Right hindlimb (tissue), 1 donor: ENCODE data around the gene ZNF24.

Experiments used
- DNase-seq: peaks from one replicate; pipeline ENCODE4 v3.0.0-alpha.2; 2018

ZNF24 gene

DNA sequence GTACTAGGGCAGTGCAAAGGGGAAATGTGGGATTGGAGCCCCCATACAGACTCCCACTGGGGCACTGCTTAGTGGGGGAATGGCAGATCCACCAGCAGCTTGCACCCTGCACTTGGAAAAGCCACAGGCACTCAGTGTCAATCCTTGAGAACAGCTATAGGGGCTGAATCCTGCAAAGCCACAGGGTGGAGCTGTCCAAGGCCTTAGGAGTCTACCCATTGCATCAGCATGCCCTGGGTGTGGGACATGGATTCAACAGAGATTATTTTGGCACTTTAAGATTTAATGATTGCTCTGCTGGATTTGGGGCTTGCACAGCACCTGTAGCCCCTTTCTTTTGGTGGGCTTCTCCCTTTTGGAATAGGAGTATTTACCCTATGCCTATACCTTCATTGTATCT, 8.6 kb upstream of the ZNF24 start:
- no peak for DNase-seq

DNA sequence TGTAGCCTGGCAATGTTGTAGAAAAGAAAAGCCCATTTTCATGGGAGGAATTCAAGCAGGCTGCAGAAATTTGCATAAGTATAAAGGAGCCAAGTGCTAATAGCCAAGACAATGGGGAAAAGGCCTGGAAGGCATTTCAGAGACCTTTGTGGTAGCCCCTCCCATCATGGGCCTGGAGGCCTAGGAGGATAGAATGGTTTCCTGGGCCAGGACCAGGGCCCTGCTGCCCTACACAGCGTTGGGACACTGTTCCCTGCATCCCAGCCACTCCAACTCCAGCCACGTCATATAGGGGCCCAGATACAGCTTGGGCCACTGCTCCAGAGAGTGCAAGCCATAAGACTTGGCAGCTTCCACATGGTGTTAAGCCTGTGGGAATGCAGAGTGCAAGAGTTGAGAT, 8.1 kb upstream of the ZNF24 start:
- DNase-seq, result no peak

DNA sequence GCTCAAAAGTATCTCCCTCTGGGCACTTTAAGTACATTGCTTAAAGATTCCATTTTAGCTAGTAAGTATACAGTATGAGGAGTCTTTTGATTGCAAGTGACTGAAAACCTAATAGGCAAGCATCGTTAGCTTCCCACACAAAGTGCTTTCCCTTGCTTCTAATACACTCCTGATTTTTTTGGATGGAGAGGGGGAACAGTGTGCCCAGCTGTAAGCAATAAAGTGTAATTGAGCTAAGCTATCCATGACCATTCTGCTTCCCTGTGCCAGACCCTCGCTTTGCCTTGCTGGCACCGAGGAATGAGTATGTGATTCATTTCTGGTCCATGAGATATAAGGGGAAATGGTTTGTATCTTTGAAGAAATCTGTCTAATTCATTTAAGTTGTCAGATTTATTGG, 3.8 kb upstream of the ZNF24 start:
- DNase-seq, result no peak

DNA sequence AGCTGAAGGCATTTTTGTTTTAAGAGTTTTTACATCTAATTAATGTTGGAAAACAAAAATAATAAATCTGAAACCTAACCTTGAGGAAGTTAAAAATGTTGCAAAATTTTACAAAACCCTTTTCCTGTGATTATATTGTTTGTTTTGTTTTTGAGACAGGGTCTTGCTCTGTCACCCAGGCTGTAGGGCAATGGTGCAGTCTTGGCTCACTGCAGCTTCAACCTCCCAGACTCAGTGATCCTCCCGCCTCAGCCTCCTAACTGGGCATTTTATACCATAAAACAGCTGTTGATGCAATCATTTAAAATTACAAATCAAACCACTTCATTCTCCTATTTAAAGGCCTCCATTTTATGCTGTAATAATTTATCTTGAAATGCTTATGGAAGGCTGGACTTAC, 1.7 kb upstream of the ZNF24 start:
- no peak for DNase-seq

DNA sequence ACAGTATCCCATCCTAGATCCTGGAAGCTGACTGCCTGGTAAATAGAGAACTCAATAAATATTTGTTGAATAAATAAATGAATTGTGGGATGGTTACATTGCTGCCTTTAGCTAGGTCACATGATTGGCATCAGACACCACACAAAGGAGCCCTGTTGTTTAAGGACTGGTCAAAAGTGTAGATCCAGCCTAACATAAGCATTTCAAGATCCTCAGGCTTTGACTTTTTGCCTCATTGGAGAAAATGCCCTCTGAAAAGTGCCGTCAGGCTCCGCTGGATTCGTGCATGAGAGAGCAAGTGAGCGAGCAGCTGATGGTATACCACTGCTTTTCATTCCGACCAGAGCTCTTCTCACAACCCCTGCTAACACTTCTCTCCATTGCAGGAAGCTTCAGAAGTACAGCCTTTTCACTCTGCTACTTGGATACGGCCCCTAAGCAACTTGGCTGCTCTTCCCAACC, 1.3 kb upstream of the ZNF24 start:
- peak; percentile 32 for DNase-seq

DNA sequence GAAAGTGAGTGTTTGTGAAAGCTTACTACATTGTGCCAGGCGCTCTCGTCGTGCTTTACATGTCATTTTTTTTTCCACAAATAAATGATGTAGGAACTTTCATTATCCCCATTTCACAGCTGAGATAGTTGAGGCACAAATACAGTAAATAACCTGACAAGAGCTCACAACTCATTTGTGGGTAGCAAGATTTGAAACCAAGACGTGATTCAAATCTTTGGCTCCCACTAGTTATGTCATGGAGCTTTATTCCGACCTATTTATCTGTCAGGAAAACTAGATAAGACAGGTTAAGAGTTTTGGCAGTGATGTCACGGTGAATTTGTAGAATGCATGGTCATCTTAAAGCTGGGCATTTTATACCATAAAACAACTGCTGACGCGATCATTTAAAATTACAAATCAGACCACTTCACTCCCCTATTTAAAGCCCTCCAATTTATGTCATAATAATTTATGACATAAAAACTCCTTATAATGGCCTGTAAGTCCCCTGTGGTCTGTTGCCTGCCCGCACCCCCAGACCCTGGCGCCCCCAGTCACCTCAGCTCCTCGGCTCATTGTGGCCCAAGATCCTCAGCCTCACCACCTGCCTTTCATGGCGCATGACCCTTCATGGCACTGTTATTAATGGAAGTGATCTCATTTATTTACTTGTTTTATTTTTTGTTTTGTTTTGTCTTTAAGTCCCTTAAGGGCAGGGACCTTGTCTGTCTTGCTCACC, 678 bp upstream of the ZNF24 start:
- DNase-seq, result no peak

DNA sequence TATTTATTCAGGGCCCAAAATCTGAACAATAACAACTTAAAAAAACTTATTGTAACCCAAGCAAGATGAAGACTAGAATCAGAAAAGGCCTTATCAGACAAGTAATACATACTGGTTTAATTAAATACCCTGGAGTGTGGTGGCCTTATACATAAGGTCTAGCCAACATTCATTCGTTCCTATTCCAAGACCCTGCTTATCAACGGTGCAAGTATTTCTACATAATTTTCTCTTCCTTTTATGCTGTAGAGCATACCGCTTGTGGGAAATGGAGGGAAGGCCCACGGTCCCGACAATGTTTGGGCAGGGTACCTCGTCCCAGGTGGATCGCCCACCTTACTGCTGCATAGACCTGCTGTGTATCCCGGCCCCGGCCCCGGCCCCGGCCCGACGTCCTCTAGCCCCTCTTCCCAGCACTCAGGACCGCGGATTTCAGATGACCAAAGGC, 708 bp downstream of the ZNF24 start:
- no peak for DNase-seq

DNA sequence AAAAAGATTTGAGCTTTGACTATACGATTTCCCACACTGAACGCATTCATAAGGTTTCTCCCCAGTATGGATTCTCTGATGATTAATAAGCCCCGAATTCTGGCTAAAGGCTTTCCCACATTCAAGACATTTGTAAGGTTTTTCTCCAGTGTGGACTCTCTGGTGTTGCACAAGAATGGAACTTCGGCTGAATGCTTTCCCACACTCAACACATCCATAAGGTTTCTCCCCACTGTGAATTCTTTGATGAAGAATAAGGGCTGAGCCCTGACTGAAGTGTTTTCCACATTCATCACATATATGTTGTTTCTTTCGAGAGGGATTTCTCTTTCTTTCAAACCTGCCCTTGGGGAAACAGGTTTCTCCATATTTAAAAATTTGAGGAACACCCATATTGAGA, 6.9 kb downstream of the ZNF24 start:
- DNase-seq, result no peak

DNA sequence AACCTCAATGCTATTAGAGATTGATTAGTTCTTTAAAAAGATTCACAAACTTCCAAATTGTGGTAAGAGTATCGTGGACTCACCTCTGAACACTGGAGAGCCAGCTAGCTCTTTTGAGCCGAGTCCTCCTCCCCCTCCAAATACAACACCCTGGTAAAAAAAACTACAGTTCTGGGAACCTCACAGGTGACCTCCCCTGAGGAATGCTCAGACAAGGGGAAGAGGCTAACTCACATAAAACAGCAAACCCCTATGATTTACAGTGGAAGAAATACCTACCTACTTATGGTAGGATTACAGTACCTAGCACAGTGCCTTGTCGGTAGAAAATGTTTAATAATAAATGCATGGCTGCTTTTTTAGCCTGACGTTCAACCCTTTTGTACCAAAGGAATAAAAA, 8.4 kb downstream of the ZNF24 start:
- no peak for DNase-seq

DNA sequence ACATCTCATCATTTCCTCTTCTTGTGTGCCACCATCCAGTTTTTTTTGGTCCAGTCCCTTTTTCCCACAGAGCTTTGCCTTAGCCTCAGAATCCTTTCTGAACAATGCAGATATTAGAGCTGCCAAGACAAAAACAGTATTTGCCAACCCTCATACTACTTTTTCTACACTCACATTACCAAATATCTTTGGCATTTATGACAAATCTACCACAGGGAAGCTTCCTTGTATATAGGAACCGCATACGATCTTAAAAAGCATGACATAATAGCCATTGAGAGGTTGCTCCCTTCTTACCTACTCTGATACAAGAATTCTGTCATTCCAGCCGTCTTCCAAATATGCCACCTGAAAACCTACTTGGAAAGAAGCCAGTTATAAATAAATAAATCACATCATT, 9.4 kb downstream of the ZNF24 start:
- no peak for DNase-seq

DNA sequence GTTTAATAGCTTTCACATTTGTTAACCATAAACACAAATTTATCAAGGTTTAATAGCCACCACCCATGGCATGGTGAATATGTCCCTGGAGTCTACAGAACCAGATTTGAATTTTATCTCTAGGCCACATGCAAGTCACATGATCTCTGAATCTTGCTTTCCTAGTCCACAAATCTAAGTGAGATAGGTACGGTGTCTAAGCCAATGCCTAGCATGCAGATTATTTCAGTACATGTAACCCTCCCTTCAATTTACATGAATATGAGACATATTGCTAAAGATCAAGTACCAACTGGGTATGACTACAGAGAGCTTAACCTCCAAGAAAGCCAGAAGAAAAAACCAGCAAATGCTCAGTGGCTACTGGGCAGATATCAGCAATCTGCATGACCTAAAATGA, 10.0 kb downstream of the ZNF24 start:
- DNase-seq, result no peak

DNA sequence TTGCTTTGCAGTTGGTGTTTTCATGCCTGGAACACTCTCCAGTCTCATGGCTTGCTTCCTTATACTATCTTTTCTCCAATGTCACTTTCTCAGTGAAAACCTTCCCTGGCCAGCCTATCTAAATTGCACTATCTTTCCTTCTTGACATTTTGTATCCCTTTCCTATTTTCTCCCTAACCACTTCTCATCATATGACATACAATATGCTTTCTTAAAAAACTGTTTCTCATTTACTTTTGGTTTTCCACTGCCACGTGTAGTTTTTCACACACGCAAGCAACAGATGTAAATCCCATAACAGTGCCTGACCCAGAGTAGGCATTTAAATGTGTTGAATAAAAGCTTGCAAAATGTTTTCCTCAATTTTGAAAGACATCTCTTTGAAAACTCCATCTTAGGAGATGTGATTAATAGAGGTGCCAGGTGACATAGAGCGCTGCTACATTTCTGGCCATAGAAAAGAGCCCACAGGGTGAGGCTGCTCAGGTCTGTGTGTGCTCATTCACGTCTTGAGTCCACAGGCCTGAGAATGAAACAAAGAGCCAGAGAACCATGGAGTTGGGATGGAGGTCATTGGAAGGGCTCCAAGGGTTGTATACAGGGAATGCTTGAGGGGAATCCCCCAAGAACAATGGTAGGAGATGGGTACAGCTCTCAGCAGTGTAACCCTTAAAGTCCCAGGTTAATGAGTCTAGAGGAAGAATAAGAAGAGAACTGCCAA, 12.7 kb downstream of the ZNF24 start:
- no peak for DNase-seq

DNA sequence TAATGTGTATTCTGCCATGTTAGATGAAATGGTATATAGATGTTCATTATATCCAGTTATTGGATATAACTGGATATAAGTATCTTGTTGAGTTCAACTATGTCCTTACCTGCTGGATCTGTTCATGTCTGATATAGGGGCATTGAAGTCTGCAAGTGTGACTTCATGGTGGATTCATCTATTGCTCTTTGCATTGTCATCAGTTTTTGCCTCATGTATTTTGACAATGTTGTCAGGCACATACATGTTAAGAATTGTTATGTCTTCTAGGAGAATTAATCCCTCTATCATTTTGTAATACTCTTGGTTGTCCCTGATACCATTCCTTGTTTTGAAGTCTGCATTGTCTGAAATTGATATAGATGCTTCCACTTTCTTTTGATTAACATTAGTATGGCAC, 15.4 kb downstream of the ZNF24 start:
- DNase-seq, result no peak

DNA sequence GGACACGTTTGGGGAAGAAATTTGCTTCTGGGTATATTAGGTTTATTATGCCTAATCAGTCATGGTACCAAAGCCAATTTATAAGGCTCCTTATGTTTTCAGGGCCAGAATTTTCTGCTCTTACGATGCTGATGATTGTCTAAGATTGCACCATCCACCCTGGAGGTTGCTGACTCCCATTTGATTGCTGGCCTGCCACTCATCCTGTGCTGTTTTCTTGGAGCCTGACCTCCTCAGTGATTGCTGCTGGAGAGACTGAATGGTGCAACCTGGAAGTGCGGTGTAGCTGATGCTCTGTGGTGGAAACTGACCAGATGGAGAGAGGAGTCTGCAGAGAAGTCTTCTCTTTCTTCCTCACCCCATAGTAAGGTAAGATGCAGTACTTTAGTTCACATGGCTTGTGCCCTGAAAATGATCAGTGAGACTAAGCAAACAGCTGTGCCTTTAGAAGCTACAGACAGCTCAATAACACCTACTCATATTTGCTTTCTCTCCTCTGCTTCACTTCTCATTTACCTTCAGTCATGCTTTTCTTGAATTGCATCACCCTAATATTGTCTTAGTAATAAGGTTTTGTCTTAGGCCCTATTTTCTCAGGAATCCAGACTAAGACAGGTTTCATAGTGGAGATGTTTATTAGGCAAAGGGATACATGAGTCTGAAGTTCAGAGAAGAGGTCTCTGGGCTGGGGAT, 17.4 kb downstream of the ZNF24 start:
- no peak for DNase-seq

DNA sequence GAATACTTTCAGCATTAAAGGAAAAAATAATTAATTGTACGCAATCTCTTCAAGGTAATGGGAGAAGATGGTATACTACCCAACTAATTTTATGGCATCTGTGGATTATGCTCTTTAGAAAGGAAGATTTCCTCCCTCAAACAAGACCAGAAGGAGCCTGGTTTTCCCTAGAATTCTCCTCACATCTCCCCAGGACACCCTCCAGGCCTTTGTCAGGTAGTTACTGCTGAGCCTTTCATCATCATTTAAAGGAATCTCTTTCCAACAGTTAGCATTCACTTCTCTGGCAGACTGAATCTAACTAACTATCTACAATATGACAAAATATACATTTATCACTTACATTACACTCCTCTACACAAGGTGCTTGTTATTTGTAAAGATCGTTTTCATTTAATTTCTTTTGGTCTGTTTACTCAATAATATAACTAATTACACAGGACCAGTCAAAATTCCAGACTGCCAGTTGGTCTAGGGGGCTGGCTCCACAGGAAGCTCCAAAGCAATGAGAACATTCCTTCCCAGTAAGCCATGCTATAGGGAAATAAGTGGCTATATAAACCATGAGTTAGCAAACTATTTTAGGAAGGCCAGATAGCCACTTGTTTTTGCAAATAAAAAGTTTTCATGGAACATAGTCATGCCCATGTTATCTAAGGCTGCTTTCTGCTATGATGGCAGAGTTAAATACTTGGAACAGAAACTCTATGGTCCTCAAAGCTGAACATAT, 19.1 kb downstream of the ZNF24 start:
- DNase-seq, result no peak

DNA sequence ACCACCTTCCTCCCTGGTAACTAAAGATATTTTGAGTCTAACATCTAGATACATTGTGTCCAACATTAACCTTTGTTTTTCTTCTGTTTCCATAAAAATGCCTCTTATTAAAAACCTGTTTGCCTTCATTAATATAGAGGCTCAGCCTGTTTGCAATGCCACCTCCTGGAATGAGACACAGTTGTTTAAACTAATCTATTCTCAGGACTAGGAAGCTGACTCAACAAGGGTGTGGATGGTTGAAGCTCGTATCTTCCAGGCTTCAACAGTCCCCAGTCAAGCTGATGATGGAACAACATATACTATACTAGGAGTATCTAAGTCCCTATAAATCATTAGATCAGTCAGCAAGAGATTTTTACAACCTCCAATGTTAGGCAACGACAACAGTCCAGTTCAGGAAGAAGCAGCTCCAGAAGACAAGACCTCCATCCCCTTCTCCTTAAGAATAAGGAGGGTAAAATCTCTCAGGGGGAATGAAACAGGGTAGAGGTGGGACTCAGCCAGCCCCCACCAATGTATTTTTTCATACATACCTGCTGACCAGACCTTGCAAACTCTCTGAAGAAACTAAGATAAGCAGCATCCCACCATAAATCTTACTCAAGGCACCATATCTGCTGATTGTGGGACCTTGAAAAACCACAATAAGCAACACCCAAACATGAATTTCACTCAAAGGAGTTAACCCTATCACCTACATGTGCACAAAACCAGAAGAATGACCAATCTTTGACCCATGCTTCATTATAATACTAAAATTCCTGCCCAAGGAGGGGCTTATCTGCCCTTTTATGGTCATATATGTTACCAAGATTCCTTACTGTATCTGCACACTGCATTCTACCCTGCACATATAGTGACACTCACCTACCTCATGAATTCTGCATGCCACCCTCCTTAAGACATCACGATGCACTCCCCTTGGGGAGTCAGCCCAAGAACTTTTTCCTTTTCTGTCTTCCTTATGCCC, 21.4 kb downstream of the ZNF24 start:
- no peak for DNase-seq

DNA sequence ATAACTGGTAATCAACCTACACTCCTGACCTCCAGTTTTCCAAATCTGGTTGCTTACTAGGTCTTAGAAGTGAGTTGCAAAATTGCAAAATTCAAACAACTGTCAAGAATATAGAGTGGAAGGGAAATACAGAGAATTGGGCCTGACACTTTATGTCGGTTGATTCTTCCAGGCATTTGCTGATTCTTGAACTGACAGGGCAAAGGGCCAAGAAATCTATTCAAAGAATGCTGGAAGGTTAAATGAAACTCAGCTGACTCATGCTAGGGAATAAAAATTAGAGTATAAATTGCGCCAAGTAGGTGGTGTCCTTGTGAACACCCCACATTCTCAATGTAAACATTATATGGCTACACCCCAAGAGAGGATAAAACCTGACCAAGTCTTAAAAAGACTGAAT, 32.7 kb downstream of the ZNF24 start:
- no peak for DNase-seq

DNA sequence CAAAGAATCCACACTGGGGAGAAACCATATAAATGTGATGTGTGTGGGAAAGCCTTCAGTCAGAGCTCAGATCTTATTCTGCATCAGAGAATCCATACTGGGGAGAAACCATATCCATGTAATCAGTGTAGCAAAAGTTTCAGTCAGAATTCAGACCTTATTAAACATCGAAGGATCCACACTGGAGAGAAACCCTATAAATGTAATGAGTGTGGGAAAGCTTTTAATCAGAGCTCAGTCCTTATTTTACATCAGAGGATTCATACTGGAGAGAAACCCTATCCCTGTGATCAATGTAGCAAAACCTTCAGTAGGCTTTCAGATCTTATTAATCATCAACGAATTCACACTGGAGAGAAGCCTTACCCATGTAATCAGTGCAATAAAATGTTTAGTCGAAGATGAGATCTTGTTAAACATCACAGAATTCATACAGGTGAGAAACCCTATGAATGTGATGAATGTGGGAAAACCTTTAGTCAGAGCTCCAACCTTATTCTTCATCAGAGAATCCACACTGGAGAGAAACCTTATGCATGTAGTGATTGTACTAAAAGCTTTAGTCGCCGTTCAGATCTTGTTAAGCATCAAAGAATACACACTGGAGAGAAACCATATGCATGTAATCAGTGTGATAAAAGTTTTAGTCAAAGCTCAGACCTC, 37.5 kb downstream of the ZNF24 start:
- no peak for DNase-seq

DNA sequence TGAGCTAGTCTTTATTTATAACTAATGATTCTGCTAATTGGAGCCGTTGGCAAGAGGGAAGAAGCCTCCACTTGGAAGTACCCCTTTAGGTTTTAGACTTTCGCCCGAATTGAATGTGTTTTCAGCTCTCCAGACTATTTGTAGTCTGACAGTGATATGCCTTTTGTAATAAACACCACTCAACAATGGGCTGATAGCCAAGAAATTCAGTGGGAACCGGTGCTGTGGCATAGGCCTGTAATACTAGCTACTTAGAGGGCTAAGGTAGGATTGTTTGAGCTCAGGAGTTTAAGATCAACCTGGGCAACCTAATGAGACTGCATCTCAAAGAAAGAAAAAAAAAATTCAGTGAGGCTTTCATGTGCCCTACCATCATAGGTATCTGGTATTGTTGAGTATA, 40.6 kb downstream of the ZNF24 start:
- DNase-seq, result no peak

DNA sequence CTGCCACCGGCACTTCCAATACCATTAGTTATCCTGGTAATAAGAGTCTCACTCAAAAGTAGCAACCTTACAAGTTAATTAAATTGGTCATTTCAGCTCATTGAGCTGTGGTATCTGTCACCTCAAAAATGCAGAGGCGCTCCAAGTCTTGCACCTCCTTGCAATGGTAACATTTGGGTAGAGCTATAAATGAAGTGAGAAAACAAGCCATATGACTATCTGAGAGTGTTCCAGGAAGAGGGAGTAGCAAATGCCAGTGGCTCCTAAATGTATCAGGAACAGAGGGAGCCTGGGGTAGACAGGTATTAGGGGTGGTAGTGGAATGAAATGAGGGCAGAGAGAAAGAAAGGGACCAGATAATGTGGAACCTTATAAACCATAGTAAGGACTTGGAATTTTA, 48.2 kb downstream of the ZNF24 start:
- no peak for DNase-seq

DNA sequence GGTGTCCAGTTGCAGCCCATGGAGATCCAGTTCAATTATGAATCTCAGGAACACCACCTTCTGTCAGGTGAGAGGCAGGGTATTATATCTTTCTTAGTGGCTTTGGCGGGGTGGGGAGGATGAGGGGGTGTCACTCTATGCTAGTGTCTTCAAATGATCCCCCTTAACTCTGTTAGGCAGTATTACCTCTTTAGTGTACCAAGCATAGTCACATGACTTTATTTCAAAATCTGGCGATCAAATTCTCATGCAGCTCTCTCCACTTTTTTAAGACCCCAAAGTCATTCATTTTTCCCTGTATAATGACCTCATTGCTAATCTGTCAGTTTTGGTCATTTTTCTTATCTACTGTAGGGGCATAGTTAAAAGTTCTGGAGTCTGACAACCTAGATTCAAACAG, 53.1 kb downstream of the ZNF24 start:
- no peak for DNase-seq
